Measurements from ENCODE around the gene TOR4A.

The TOR4A gene

DNA sequence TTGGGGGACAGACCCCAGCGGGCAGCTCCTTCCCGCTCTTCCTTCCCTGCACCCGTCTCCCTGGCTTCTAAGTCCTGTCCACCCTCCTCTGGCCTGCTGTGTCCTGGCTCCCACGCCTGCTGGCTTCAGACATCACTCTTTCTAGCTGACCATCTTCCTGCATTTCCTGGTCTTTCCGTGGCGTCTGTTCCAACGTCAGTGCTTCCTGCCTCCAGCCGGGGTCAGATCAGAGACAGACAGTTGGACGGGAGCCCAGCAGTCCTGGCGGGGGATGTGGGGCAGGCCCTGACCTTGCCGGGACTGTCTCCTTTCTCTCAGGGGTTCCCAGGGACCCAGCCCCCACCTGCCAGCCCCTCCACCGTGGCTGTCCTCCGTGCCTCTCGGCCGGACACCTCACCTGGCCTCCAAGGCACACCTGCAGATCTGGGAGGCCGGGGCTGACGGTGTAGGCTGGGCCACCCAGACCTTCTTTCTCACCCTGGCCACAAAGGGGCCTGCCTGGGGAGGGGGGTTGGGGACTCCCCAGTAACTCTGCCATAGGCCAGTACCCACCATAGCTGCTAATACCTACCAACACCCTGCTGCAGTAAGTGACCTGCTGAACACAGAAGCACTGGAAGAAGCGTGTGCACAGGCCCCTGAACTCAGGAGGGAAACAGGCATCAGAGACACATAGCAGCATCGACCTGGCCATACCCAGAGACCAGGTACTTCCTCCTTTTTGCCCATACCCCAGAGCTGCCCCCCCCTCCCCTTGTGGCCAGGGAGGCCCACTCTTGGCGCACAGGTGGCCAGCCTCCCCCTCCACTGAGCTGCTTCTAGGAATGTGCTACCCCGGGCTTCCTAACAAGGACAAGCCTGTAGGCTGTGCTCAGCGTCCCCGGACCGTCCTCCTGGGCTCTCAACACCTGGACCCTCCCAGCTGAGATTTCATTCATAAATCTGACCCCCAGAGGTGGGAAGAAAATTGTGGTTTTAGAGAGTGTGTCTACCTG, 19.4 kb downstream of the TOR4A start:
- DNase-seq (ENCODE audit: low read depth): no peak
- TF ChIP-seq, protein P1, sequence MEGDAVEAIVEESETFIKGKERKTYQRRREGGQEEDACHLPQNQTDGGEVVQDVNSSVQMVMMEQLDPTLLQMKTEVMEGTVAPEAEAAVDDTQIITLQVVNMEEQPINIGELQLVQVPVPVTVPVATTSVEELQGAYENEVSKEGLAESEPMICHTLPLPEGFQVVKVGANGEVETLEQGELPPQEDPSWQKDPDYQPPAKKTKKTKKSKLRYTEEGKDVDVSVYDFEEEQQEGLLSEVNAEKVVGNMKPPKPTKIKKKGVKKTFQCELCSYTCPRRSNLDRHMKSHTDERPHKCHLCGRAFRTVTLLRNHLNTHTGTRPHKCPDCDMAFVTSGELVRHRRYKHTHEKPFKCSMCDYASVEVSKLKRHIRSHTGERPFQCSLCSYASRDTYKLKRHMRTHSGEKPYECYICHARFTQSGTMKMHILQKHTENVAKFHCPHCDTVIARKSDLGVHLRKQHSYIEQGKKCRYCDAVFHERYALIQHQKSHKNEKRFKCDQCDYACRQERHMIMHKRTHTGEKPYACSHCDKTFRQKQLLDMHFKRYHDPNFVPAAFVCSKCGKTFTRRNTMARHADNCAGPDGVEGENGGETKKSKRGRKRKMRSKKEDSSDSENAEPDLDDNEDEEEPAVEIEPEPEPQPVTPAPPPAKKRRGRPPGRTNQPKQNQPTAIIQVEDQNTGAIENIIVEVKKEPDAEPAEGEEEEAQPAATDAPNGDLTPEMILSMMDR (conservative IDR thresholded peaks at IDR 0.05; ENCODE audit: low read length): no peak
- H3K4me3 ChIP-seq (ENCODE audit: low read length): no peak overlapping the region

DNA sequence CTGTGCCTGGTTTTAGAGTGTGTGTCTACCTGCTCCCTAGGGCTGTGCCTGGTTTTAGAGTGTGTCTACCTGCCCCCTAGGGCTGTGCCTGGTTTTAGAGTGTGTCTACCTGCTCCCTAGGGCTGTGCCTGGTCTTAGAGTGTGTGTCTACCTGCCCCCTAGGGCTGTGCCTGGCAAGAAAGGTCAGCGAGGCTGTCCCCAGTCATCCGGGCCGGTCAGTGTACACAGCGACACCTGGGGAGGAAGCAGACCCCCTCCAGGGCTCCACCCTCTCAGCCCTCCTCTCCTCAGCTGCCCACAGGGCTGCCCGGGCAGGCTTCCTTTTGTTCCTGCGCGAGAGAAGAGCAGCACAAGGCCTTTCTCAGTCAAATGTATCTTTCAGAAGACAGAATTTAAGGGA, 20.4 kb downstream of the TOR4A start:
- no peak overlapping the region for H3K4me3 ChIP-seq (ENCODE audit: low read length)
- no peak for DNase-seq (ENCODE audit: low read depth)
- TF ChIP-seq, protein P1 (conservative IDR thresholded peaks at IDR 0.05; ENCODE audit: low read length): no peak

DNA sequence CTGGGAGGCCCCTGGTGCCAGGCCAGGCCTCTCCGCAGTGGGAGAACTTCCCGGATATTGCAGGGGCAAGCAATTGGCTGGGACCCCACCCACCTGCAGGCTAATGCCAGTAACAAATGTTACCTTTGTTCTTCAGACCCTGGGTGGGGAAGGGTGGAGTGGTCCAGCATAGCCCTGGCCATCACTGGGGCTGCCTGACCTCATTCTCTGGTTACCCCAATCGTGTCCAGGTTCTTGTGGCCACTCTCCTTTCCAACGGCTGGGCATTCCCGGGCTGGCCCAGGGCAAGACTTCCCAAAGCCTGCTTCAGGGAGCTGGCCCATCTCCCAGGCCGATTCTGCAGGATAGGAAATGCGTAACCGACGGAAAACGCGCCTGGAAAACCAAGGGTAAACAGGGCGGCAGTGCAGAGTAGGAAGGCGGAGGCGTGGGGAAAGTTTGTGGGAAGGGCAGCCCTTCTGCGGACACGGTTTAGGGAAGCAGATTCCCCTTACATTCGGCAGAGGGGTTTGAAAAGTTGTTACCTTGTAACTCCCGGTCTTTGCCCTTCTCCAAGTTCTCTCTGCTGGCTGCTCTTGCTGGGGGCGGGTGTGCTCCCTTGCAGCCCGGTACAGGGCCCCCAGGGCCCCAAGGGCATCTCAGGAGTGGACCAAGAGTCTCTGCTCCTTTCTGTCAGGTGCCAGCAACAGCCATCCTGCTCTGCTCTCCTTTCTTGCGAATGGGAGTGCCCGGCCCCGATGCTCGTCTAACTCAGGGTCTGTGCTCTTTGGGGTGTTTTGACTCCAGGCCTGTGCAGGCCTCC, 21.1 kb downstream of the TOR4A start:
- DNase-seq (ENCODE audit: low read depth): no peak
- TF ChIP-seq, protein P1 (conservative IDR thresholded peaks at IDR 0.05; ENCODE audit: low read length): no peak
- no peak overlapping the region for H3K4me3 ChIP-seq (ENCODE audit: low read length)

DNA sequence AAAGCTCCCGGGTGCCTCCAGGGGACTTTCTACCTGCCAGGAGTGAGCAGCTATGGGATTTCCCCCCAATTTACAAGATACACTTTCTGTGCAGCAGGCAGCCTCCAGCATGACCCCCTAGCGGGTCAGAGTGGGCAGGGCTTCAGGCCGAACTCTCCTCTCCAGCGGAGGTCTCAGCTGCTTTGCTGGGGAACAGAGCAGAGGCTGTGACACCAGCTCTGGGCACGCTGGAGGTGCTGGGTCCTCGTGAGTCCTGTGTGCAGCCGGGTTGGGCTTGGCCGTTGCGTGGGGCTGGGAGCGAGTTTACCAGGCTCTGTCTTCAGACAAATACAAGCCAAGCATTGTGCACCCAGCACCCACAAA, 21.7 kb downstream of the TOR4A start:
- no peak overlapping the region for H3K4me3 ChIP-seq (ENCODE audit: low read length)
- TF ChIP-seq, protein P1 (conservative IDR thresholded peaks at IDR 0.05; ENCODE audit: low read length): no peak
- no peak for DNase-seq (ENCODE audit: low read depth)

DNA sequence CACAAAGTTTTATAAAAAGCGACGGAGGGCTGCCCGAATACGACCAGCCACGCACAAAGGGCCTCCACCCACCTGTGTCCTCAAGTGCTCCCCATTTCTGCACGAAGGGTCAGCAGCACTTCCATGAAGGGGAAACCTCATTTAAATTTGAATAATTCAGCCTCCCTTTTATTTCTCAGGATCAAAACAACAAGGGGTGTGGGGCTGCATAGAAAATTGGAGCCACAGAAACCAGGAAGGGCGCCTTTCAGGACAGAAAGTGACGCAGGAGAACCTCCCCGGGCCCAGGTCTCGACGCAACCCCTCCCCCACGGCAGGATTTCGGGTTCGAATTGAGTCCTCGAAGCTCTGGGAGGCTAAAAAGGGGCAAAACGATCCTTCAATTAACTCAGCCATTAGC, 22.4 kb downstream of the TOR4A start:
- no peak overlapping the region for H3K4me3 ChIP-seq (ENCODE audit: low read length)
- DNase-seq (ENCODE audit: low read depth): no peak
- TF ChIP-seq, protein P1 (conservative IDR thresholded peaks at IDR 0.05; ENCODE audit: low read length): no peak

DNA sequence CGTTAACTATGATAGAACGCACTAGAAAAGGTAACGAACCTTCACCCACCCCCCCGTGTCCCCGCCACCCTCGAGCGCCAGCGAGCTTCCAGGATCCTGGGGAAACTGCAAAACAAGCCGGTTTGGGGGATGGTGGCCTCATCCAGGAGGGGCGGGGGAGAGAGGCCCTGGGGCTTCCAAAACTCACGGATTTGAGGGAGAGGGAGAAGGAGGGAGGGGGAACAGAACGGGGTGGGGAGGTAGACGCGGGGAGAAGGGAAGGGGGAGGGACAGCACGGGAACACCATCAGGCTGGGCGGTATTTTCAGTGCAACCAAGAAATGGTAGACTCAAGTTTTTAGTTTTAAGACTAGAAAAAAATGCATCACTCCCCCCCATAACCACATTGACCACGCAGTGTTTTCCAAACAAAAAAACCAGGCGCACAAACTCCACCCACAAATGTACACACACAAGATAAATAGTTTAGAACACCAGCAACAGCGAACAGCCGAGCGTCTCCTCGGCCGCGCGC, 23.1 kb downstream of the TOR4A start:
- peak overlapping the region; percentile 22; the same call in 1 of the 2 replicates for H3K4me3 ChIP-seq (ENCODE audit: low read length)
- no peak for DNase-seq (ENCODE audit: low read depth)
- TF ChIP-seq, protein P1 (conservative IDR thresholded peaks at IDR 0.05; ENCODE audit: low read length): no peak
